OCI-M1 (cell line): Measurements from ENCODE around the gene KIF26A.

Experiments used
- DNase-seq: peaks from one replicate; lab custom pipeline; 2025; lab: John Stamatoyannopoulos, UW

Gene KIF26A

GRCh38 chr14:104101651-104102281 is 36.6 kb upstream of the KIF26A start:
- DNase-seq: no peak

GRCh38 chr14:104102282-104102914 is 36.0 kb upstream of the KIF26A start:
- DNase-seq: no peak

- no peak for DNase-seq
Measured at GRCh38 chr14:104103061-104103445, 35.3 kb upstream of the KIF26A start.

GRCh38 chr14:104103446-104104075 is 34.8 kb upstream of the KIF26A start:
- no peak for DNase-seq

GRCh38 chr14:104104076-104104901 is 34.1 kb upstream of the KIF26A start:
- no peak for DNase-seq

GRCh38 chr14:104105071-104105821 is 33.1 kb upstream of the KIF26A start:
- DNase-seq: no peak

GRCh38 chr14:104105822-104106470 is 32.4 kb upstream of the KIF26A start:
- no peak for DNase-seq

GRCh38 chr14:104106471-104106991 is 31.9 kb upstream of the KIF26A start:
- no peak for DNase-seq

GRCh38 chr14:104107101-104107581 is 31.2 kb upstream of the KIF26A start:
- DNase-seq: no peak

GRCh38 chr14:104107611-104108569 is 30.5 kb upstream of the KIF26A start:
- DNase-seq: no peak

- no peak for DNase-seq
Measured at GRCh38 chr14:104108570-104109541, 29.5 kb upstream of the KIF26A start.

- no peak for DNase-seq
Measured at GRCh38 chr14:104109731-104110361, 28.5 kb upstream of the KIF26A start.

- DNase-seq: no peak
Measured at GRCh38 chr14:104110491-104111209, 27.7 kb upstream of the KIF26A start.

- DNase-seq: no peak
Measured at GRCh38 chr14:104111301-104112112, 26.9 kb upstream of the KIF26A start.

GRCh38 chr14:104112113-104112505 is 26.3 kb upstream of the KIF26A start:
- no peak for DNase-seq
